K562 (cell line): ENCODE data around the gene PGP. TPM values are rescaled to one million over a fixed set of nuclear protein-coding genes. Genes with fewer than 3 reads are reported as not detected.

Source experiments
- ARID1B ChIP-seq: fragments of 450-650 bp; IDR thresholded peaks from 2 replicates; pipeline ENCODE4 v1.6.1; 2016; ENCODE audit warnings: antibody characterized with exemption, mild to moderate bottlenecking, inconsistent platforms
- BRD9 ChIP-seq: fragments of 450-650 bp; IDR thresholded peaks from 2 replicates; pipeline ENCODE4 v1.6.1; 2018; ENCODE audit warnings: low read depth; ENCODE audit not compliant: partially characterized antibody
- CBX5 ChIP-seq: IDR thresholded peaks from 2 replicates; pipeline ENCODE4 v1.6.1; 2014; ENCODE audit warnings: low read depth, borderline replicate concordance
- CCAR2 ChIP-seq: fragments of 200-400 bp; formaldehyde crosslinking; IDR thresholded peaks from 2 replicates; pipeline ENCODE4 v1.6.1; 2017; ENCODE audit warnings: mild to moderate bottlenecking, low read depth, low read length
- CEBPB ChIP-seq: fragments of 450-650 bp; IDR thresholded peaks from 2 replicates; pipeline ENCODE4 v1.6.1; 2016; ENCODE audit warnings: missing genetic modification characterization, missing compliant biosample characterization
- CHCHD3 ChIP-seq: fragments of 250-450 bp; sonication (Bioruptor Pico); IDR thresholded peaks from 2 replicates; pipeline ENCODE4 v2.1.2; 2022; ENCODE audit warnings: mild to moderate bottlenecking
- DEAF1 ChIP-seq: fragments of 450-650 bp; formaldehyde crosslinking; IDR thresholded peaks from 2 replicates; pipeline ENCODE4 v1.4.0; 2020; ENCODE audit warnings: mild to moderate bottlenecking, moderate library complexity
- E2F1 ChIP-seq: sonication (generic); formaldehyde crosslinking; IDR thresholded peaks from 2 replicates; pipeline ENCODE4 v1.8.1; 2023; ENCODE audit warnings: mild to moderate bottlenecking, missing genetic modification reagents, moderate library complexity
- FOXO4 ChIP-seq: fragments of 450-650 bp; formaldehyde crosslinking; IDR thresholded peaks from 2 replicates; pipeline ENCODE4 v1.4.0; 2020; ENCODE audit warnings: mild to moderate bottlenecking, moderate library complexity
- GABPB2 ChIP-seq: fragments of 250-450 bp; sonication (Bioruptor Pico); conservative IDR thresholded peaks from 2 replicates; pipeline ENCODE4 v1.5.1; 2021; ENCODE audit warnings: mild to moderate bottlenecking
- KLF10 ChIP-seq: fragments of 250-450 bp; sonication (Bioruptor Pico); IDR thresholded peaks from 2 replicates; pipeline ENCODE4 v1.6.1; 2021; ENCODE audit warnings: matching md5 sums
- MAFF ChIP-seq: IDR thresholded peaks from 2 replicates; pipeline ENCODE4 v1.6.1; 2012; ENCODE audit warnings: low read length, improper control_type of control experiment
- MTF1 ChIP-seq: fragments of 250-450 bp; sonication (Bioruptor Pico); IDR thresholded peaks from 2 replicates; pipeline ENCODE4 v1.9.0; 2021; ENCODE audit warnings: moderate library complexity, mild to moderate bottlenecking, inconsistent platforms, borderline replicate concordance
- NFXL1 ChIP-seq: fragments of 450-650 bp; formaldehyde crosslinking; IDR thresholded peaks from 2 replicates; pipeline ENCODE4 v1.4.0; 2021; ENCODE audit warnings: mild to moderate bottlenecking
- SAP30 ChIP-seq: fragments of 200-600 bp; sonication (generic); IDR thresholded peaks from 2 replicates; pipeline ENCODE4 v1.6.1; 2012; ENCODE audit warnings: borderline replicate concordance, low read depth, mild to moderate bottlenecking, moderate library complexity, low read length, control low read depth, inconsistent platforms; ENCODE audit not compliant: insufficient read depth, poor library complexity, severe bottlenecking
- SP1 ChIP-seq: sonication (generic); formaldehyde crosslinking; IDR thresholded peaks from 2 replicates; pipeline ENCODE4 v1.8.1; 2022; ENCODE audit warnings: mild to moderate bottlenecking, missing genetic modification reagents
- STAT6 ChIP-seq: sonication (generic); formaldehyde crosslinking; IDR thresholded peaks from 2 replicates; pipeline ENCODE4 v1.8.1; 2023; ENCODE audit warnings: mild to moderate bottlenecking, missing genetic modification reagents
- TAF1 ChIP-seq: IDR thresholded peaks from 2 replicates; pipeline ENCODE4 v1.6.1; 2011; ENCODE audit warnings: mild to moderate bottlenecking, low read length, moderate library complexity; ENCODE audit not compliant: insufficient read depth, control insufficient read depth, severe bottlenecking; ENCODE audit errors: extremely low read depth
- YBX1 ChIP-seq: fragments of 450-650 bp; IDR thresholded peaks from 2 replicates; pipeline ENCODE4 v1.7.1; 2016; ENCODE audit warnings: mild to moderate bottlenecking
- ZNF184 ChIP-seq: sonication (generic); formaldehyde crosslinking; IDR thresholded peaks from 2 replicates; pipeline ENCODE4 v1.5.0; 2020; ENCODE audit warnings: missing genetic modification reagents
- ZNF274 ChIP-seq: IDR thresholded peaks from 2 replicates; pipeline ENCODE4 v1.6.1; 2011; ENCODE audit warnings: low read depth, mild to moderate bottlenecking, low read length, moderate library complexity, borderline replicate concordance
- ZNF57 ChIP-seq: fragments of 450-650 bp; formaldehyde crosslinking; IDR thresholded peaks from 2 replicates; pipeline ENCODE4 v1.4.0; 2020; ENCODE audit warnings: mild to moderate bottlenecking, moderate library complexity
- ZNF79 ChIP-seq: fragments of 250-450 bp; sonication (Bioruptor Pico); IDR thresholded peaks from 2 replicates; pipeline ENCODE4 v1.4.0; 2020; ENCODE audit warnings: low read depth, mild to moderate bottlenecking, moderate library complexity
- polyA plus RNA-seq, 8 experiments: library from polyadenylated mRNA; depleted of rRNA in 4 of 8; stranded (reverse) in 5 of 8; unstranded in 3 of 8; fragments of >200 nt; fragmentation: Nextera tagmentation in 2 of 8; fragmentation: Illumina TruSeq in 1 of 8; extraction: Ambion mirVana in 2 of 8; extraction: Trizol in 1 of 8; gene quantifications; 2 replicates each; pipeline versions ENCODE4 v1.2.1 to v1.2.3, GENCODE V29; 2011 to 2014; ENCODE audit warnings: inconsistent platforms in 1 of 8, missing spikeins in 1 of 8
- total RNA-seq, 7 experiments: library from RNA; depleted of rRNA in 6 of 7; stranded (reverse); fragments of >200 nt in 6 of 7; fragmentation: Illumina TruSeq in 2 of 7; extraction: Trizol in 2 of 7; gene quantifications; 2 replicates each; pipeline versions ENCODE4 v1.2.1 to v1.2.3, GENCODE V29; 2011 to 2021; ENCODE audit warnings: low replicate concordance in 1 of 7

PGP gene
- total and polyA plus RNA-seq, 9 of the 15 experiments (the other 6 are each of a cell fraction or from before 2014, with no cell fraction given), result 1.1 to 57.6 (median 19.6) TPM

- no peak for TF ChIP-seq FOXO4 (CRISPR knock-in tag)
- TF ChIP-seq YBX1, result no peak
- TF ChIP-seq CCAR2, result no peak
- TF ChIP-seq MAFF, result no peak
- no peak for TF ChIP-seq ZNF274
- no peak for TF ChIP-seq MTF1
- TF ChIP-seq STAT6 (CRISPR knock-in tag), result no peak
- no peak for TF ChIP-seq GABPB2
- no peak for TF ChIP-seq DEAF1
- no peak for TF ChIP-seq ZNF184
- no peak for TF ChIP-seq SP1
- no peak for TF ChIP-seq CEBPB (tag)
- TF ChIP-seq CBX5, result no peak
- no peak for TF ChIP-seq SAP30
- no peak for TF ChIP-seq ZNF57 (CRISPR knock-in tag)
- TF ChIP-seq ARID1B, result no peak
- TF ChIP-seq ZNF79 (CRISPR knock-in tag), result no peak
- TF ChIP-seq NFXL1, result no peak
- TF ChIP-seq KLF10 (CRISPR knock-in tag), result no peak
- no peak for TF ChIP-seq E2F1
- TF ChIP-seq TAF1, result no peak
- TF ChIP-seq CHCHD3 (CRISPR knock-in tag), result no peak
- TF ChIP-seq BRD9, result no peak
Measured at GRCh38 chr16:2237493-2238149, 23.0 kb upstream of the PGP start (continued).
